HEK293 (cell line): ENCODE measurements around the gene THYN1.

Experiments
- CTCF ChIA-PET: fragments of 350-600 bp; formaldehyde crosslinking; extraction: SDS; loops from one replicate; lab custom pipeline; 2021; ENCODE audit warnings: antibody characterized with exemption; lab: Yijun Ruan, JAX
- POLR2A ChIA-PET: fragments of 300-600 bp; formaldehyde crosslinking; extraction: SDS; loops from one replicate; lab custom pipeline; 2020; ENCODE audit warnings: antibody characterized with exemption, inconsistent platforms; lab: Yijun Ruan, JAX
- H3K27ac ChIP-seq: fragments of 200-500 bp; sonication (Bioruptor generic); 2 replicates; pipeline ENCODE4 v1.5.1; 2014; ENCODE audit warnings: low read depth, low read length, control low read depth, inconsistent platforms; ENCODE audit errors: extremely low read depth
- H3K36me3 ChIP-seq, 2 experiments: fragments of 200-500 bp in 1 of 2; sonication (Bioruptor generic) in 1 of 2; 1 replicate in 1 of 2; 2 replicates in 1 of 2; pipeline ENCODE4 v1.5.1; 2014 to 2017; ENCODE audit warnings: inconsistent platforms in 2 of 2, low read length in 2 of 2; ENCODE audit not compliant: control insufficient read depth in 2 of 2, insufficient read depth in 1 of 2
- H3K4me1 ChIP-seq: fragments of 200-500 bp; sonication (Bioruptor generic); 2 replicates; pipeline ENCODE4 v1.5.1; 2014; ENCODE audit warnings: mild to moderate bottlenecking, low read length, inconsistent platforms; ENCODE audit not compliant: control insufficient read depth, insufficient read depth
- H3K4me3 ChIP-seq: 2 replicates; pipeline ENCODE4 v1.5.1; 2011; ENCODE audit warnings: low read depth, mild to moderate bottlenecking, control low read depth, low read length, moderate library complexity
- H3K9me3 ChIP-seq: fragments of 200-500 bp; sonication (Bioruptor generic); 2 replicates; pipeline ENCODE4 v1.5.1; 2014; ENCODE audit warnings: low read depth, low read length, inconsistent platforms; ENCODE audit not compliant: control insufficient read depth, insufficient read depth
- GLI2 ChIP-seq: fragments of 450-650 bp; formaldehyde crosslinking; IDR thresholded peaks from 2 replicates; pipeline ENCODE4; 2017; ENCODE audit warnings: missing biosample characterization, missing genetic modification characterization, low read depth, borderline replicate concordance
- RBAK ChIP-seq: fragments of 450-650 bp; formaldehyde crosslinking; IDR thresholded peaks from 2 replicates; pipeline ENCODE4 v1.5.1; 2016; ENCODE audit warnings: missing biosample characterization, missing genetic modification characterization
- ZFP41 ChIP-seq: fragments of 450-650 bp; formaldehyde crosslinking; IDR thresholded peaks from 2 replicates; pipeline ENCODE4 v1.5.1; 2016; ENCODE audit warnings: missing biosample characterization, missing genetic modification characterization, borderline replicate concordance
- ZNF747 ChIP-seq: fragments of 450-650 bp; formaldehyde crosslinking; IDR thresholded peaks from 2 replicates; pipeline ENCODE4 v1.5.1; 2016; ENCODE audit warnings: missing biosample characterization, missing genetic modification characterization

THYN1 gene

GRCh38 chr11:134199531-134199930 is 53.6 kb downstream of the THYN1 start:
- ChIA-PET POLR2A (interaction anchor here (0.5 kb wide), 1 partner anchor 119 kb away, joined by 3 read pairs; no protein-coding TSS in a partner anchor), CTCF (interaction anchor here (0.6 to 2.3 kb wide), 2 partner anchors 8 to 138 kb away, joined by 5 to 12 read pairs; no protein-coding TSS in a partner anchor)
- no peak for TF ChIP-seq GLI2 (tag by site-specific recombination)
- TF ChIP-seq RBAK (tag by site-specific recombination), result no peak
- TF ChIP-seq ZNF747, result no peak
- TF ChIP-seq ZFP41, result no peak
- H3K36me3 ChIP-seq, result peaks cover 19 to 95% of the 10 kb centered on the region in 2 experiments
- no peak overlapping the region for H3K4me3 ChIP-seq
- H3K27ac ChIP-seq, result no peak overlapping the region
- H3K4me1 ChIP-seq, result no peaks in the 10 kb centered on the region
- no peaks in the 10 kb centered on the region for H3K9me3 ChIP-seq
